GM23338 (cell line): ENCODE measurements around the gene BRME1. TPM values are rescaled to one million over a fixed set of nuclear protein-coding genes. Genes with fewer than 3 reads are reported as not detected.

Source experiments
- ATAC-seq: fragments of 200-7000 bp; cut with Tn5 transposase; 3 replicates; pipeline ENCODE4 v1.9.1; 2020
- DNase-seq: peaks from one replicate; pipeline ENCODE4 v3.0.0-alpha.2; 2015; ENCODE audit warnings: low spot score
- H2AFZ ChIP-seq: fragments of 200-600 bp; sonication (generic); 2 replicates; pipeline ENCODE4 v1.8.0; 2016; ENCODE audit warnings: antibody characterized with exemption, mild to moderate bottlenecking, moderate library complexity
- H3F3A ChIP-seq: fragments of 200-600 bp; sonication (generic); replicated peaks from 2 replicates; pipeline ENCODE4 v1.8.0; 2017; ENCODE audit warnings: antibody characterized with exemption, mixed run types, low read depth
- H3K27ac ChIP-seq: fragments of 200-600 bp; sonication (generic); 2 replicates; pipeline ENCODE4 v1.6.1; 2016; ENCODE audit warnings: low read depth
- H3K27me3 ChIP-seq: fragments of 200-600 bp; sonication (generic); 2 replicates; pipeline ENCODE4 v1.8.0; 2016; ENCODE audit warnings: mild to moderate bottlenecking, mixed run types, moderate library complexity; ENCODE audit not compliant: insufficient read depth
- H3K36me3 ChIP-seq: fragments of 200-600 bp; sonication (generic); 2 replicates; pipeline ENCODE4 v1.8.0; 2016; ENCODE audit warnings: mild to moderate bottlenecking; ENCODE audit not compliant: insufficient read depth
- H3K4me1 ChIP-seq: fragments of 200-600 bp; sonication (generic); 2 replicates; pipeline ENCODE4 v1.8.0; 2016; ENCODE audit warnings: mild to moderate bottlenecking, moderate library complexity; ENCODE audit not compliant: insufficient read depth
- H3K4me2 ChIP-seq: fragments of 200-600 bp; sonication (generic); 2 replicates; pipeline ENCODE4 v1.7.1; 2017; ENCODE audit warnings: mixed run types
- H3K4me3 ChIP-seq: fragments of 200-600 bp; sonication (generic); 2 replicates; pipeline ENCODE4 v1.6.1; 2016; ENCODE audit warnings: mixed run types
- H3K79me2 ChIP-seq: fragments of 200-600 bp; sonication (generic); replicated peaks from 2 replicates; pipeline ENCODE4 v1.8.0; 2017; ENCODE audit warnings: mild to moderate bottlenecking; ENCODE audit not compliant: insufficient read depth
- H3K9me2 ChIP-seq: fragments of 200-600 bp; sonication (generic); 2 replicates; pipeline ENCODE4 v1.8.0; 2017; ENCODE audit not compliant: insufficient read depth
- H4K20me1 ChIP-seq: fragments of 200-600 bp; sonication (generic); replicated peaks from 2 replicates; pipeline ENCODE4 v1.8.0; 2017; ENCODE audit warnings: mild to moderate bottlenecking; ENCODE audit not compliant: insufficient read depth
- H3K27ac Mint-ChIP-seq: 2 replicates; pipeline ENCODE4 v1.8.0; 2020; ENCODE audit warnings: inconsistent platforms, mild to moderate bottlenecking, moderate library complexity, mixed read lengths
- H3K27me3 Mint-ChIP-seq: 3 replicates; pipeline ENCODE4 v1.8.0; 2022; ENCODE audit warnings: low read depth, mild to moderate bottlenecking, moderate library complexity, mixed read lengths, inconsistent platforms; ENCODE audit not compliant: insufficient read depth, poor library complexity
- H3K36me3 Mint-ChIP-seq: 3 replicates; pipeline ENCODE4 v1.8.0; 2021; ENCODE audit warnings: low read depth, mild to moderate bottlenecking, inconsistent platforms, moderate library complexity, mixed read lengths
- H3K4me1 Mint-ChIP-seq: 3 replicates; pipeline ENCODE4 v1.8.0; 2020; ENCODE audit warnings: mild to moderate bottlenecking, inconsistent platforms, mixed read lengths
- H3K4me3 Mint-ChIP-seq: 3 replicates; pipeline ENCODE4 v1.8.0; 2021; ENCODE audit warnings: moderate library complexity, mild to moderate bottlenecking, inconsistent platforms, mixed read lengths
- H3K9me3 Mint-ChIP-seq: 3 replicates; pipeline ENCODE4 v1.8.0; 2020; ENCODE audit warnings: moderate library complexity, mild to moderate bottlenecking, inconsistent platforms, mixed read lengths
- CREB1 ChIP-seq: fragments of 250-450 bp; sonication (Bioruptor Pico); IDR thresholded peaks from 2 replicates; pipeline ENCODE4 v1.5.0; 2020; ENCODE audit warnings: low read depth, mild to moderate bottlenecking, moderate library complexity
- CTCF ChIP-seq, 2 experiments: fragments of 200-600 bp in 1 of 2; sonication (generic) in 1 of 2; conservative IDR thresholded peaks; 2 replicates each; pipeline versions ENCODE4 v1.5.1 to v1.6.1; 2016 to 2017; ENCODE audit warnings: antibody characterized with exemption in 2 of 2, low read depth in 2 of 2, mild to moderate bottlenecking in 2 of 2, moderate library complexity in 1 of 2
- JUNB ChIP-seq: IDR thresholded peaks from one replicate; pipeline ENCODE4 v1.6.1; 2016; ENCODE audit warnings: antibody characterized with exemption; ENCODE audit not compliant: unreplicated experiment
- REST ChIP-seq: IDR thresholded peaks from one replicate; pipeline ENCODE4 v1.6.1; 2018; ENCODE audit warnings: antibody characterized with exemption; ENCODE audit not compliant: unreplicated experiment
- ZNF114 ChIP-seq: fragments of 250-450 bp; sonication (Bioruptor Pico); IDR thresholded peaks from 2 replicates; pipeline ENCODE4 v1.5.0; 2020; ENCODE audit warnings: mild to moderate bottlenecking, moderate library complexity
- ZNF331 ChIP-seq: fragments of 250-450 bp; sonication (Bioruptor Pico); IDR thresholded peaks from 2 replicates; pipeline ENCODE4 v1.5.0; 2020; ENCODE audit warnings: low read depth, mild to moderate bottlenecking, moderate library complexity
- polyA plus RNA-seq: library from polyadenylated mRNA; unstranded; fragments of >200 nt; fragmentation: Nextera tagmentation; extraction: Ambion mirVana; gene quantifications from 2 replicates; pipeline ENCODE4 v1.2.1, GENCODE V29; 2016
- total RNA-seq: library from RNA; depleted of rRNA; stranded (reverse); fragments of >200 nt; shearing (Covaris generic); gene quantifications from 2 replicates; pipeline ENCODE4 v1.2.3, GENCODE V29; 2014

Gene BRME1
- total and polyA plus RNA-seq, 2 experiments from 2014 or later, result 3.9 to 4.0 TPM

- TF ChIP-seq CREB1 (CRISPR knock-in tag), result peak; percentile 96
These were observed 59.1 kb downstream of the BRME1 start (continued) for GRCh38 chr19:13846557-13847406.

- H3K4me1 Mint-ChIP-seq, result peaks cover 45% of the 10 kb centered on the region
- H3K27ac ChIP-seq, result no peak overlapping the region; the same call in 1 of the 2 replicates
- no peak overlapping the region for H3K27ac Mint-ChIP-seq
- DNase-seq (no peak), ATAC-seq (no peak)
- TF ChIP-seq ZNF331 (no peak), ZNF114 (CRISPR knock-in tag) (no peak), CREB1 (CRISPR knock-in tag) (no peak)
- H3K9me2 ChIP-seq, result no peaks in the 10 kb centered on the region
- 0 out of 3 replicates have a peak overlapping the region, but pooled peaks have one; percentile 23 for H3K4me3 Mint-ChIP-seq
- no peaks in the 10 kb centered on the region for H4K20me1 ChIP-seq
- no peaks in the 10 kb centered on the region; the same call in 2 of the 3 replicates for H3K36me3 Mint-ChIP-seq
- peaks cover 31% of the 10 kb centered on the region for H3F3A ChIP-seq
- H3K27me3 ChIP-seq, result no peaks in the 10 kb centered on the region
- peaks cover 8% of the 10 kb centered on the region; the same call in 1 of the 2 replicates for H3K79me2 ChIP-seq
- H3K27me3 Mint-ChIP-seq, result peaks cover 32% of the 10 kb centered on the region
- H3K36me3 ChIP-seq, result no peaks in the 10 kb centered on the region
- H3K4me3 ChIP-seq, result peak overlapping the region; percentile 23; the same call in 1 of the 2 replicates
- H2AFZ ChIP-seq, result no peak overlapping the region
- H3K4me2 ChIP-seq, result peak overlapping the region; percentile 99
- H3K4me1 ChIP-seq, result peaks cover 49% of the 10 kb centered on the region
- H3K9me3 Mint-ChIP-seq, result 0 out of 3 replicates have a peak, but pooled peaks cover 3% of the 10 kb centered on the region
These were observed 61.7 kb downstream of the BRME1 start for GRCh38 chr19:13844130-13844631.

DNA sequence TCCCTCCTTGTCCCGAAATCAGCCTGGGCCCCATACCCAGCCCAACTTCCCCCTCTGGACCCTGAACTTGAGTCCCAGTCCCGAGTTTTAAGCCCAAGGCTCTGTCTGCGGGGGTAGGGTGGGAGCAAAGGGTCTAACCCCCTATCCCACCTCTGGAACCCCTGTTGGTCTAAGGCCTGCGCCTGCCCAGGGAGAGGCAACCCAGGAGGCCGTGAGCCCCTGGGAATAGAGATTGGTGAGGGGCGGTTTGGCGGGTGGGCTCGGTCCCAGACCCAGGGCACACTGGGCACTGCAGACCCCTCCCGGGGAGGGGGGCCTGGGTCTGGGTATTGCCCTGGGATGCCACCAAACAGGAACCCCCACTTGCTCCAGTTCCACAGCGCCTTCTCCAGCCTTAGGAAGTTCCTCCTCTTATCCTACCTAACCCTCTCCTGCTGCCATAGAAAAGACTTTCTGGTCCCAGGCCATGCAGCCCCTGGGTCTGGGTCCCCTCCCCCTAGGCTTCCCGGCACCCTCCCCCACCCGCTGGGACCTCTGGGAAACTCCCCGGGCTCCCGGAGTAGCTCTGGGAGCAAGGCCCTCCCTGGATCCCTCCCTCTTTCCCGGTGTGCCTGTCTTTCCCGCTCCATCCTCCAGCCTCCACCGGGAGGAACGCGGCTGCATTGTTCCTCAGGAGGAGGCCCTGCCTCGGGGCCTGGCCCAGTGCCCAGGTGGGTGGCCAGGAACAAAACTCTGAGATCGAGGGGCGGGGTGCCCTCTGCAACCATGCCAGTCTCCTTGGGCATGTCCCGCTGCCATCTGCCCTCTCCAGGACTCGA lies 62.6 kb downstream of the BRME1 start:
- peak; percentile 2 for ATAC-seq
- H3K4me1 ChIP-seq, result peaks cover 43% of the 10 kb centered on the region
- Mint-ChIP-seq H3K27me3 (peaks cover 32% of the 10 kb centered on the region), H3K4me3 (peak overlapping the region; percentile 81), H3K27ac (no peak overlapping the region), H3K36me3 (no peaks in the 10 kb centered on the region; the same call in 2 of the 3 replicates), H3K9me3 (0 out of 3 replicates have a peak, but pooled peaks cover 3% of the 10 kb centered on the region), H3K4me1 (peaks cover 41% of the 10 kb centered on the region)
- H3K27ac ChIP-seq, result no peak overlapping the region
- no peaks in the 10 kb centered on the region for H3K36me3 ChIP-seq
- H3K4me2 ChIP-seq, result peak overlapping the region; percentile 99
- no peaks in the 10 kb centered on the region for H4K20me1 ChIP-seq
- peak; percentile 76 for DNase-seq
- no peaks in the 10 kb centered on the region for H3K9me2 ChIP-seq
- H3K79me2 ChIP-seq, result peaks cover 12% of the 10 kb centered on the region; the same call in 1 of the 2 replicates
- no peaks in the 10 kb centered on the region for H3K27me3 ChIP-seq
- 0 out of 2 replicates have a peak overlapping the region, but pooled peaks have one; percentile 63 for H2AFZ ChIP-seq
- H3K4me3 ChIP-seq, result peak overlapping the region; percentile 74
- peaks cover 27% of the 10 kb centered on the region for H3F3A ChIP-seq
- TF ChIP-seq JUNB (no peak), REST (no peak), CTCF (conservative IDR thresholded peaks at IDR 0.05; ENCODE audit: low read depth in 2 of 2) (no peak)
